NCI-H446 treated with DMSO at 0.1 percent for 48 hours (cell line): ENCODE measurements around the gene FTCDNL1.

ENCODE experiments used
- DNase-seq: peaks from one replicate; lab custom pipeline; 2025; lab: John Stamatoyannopoulos, UW

Gene FTCDNL1

DNA sequence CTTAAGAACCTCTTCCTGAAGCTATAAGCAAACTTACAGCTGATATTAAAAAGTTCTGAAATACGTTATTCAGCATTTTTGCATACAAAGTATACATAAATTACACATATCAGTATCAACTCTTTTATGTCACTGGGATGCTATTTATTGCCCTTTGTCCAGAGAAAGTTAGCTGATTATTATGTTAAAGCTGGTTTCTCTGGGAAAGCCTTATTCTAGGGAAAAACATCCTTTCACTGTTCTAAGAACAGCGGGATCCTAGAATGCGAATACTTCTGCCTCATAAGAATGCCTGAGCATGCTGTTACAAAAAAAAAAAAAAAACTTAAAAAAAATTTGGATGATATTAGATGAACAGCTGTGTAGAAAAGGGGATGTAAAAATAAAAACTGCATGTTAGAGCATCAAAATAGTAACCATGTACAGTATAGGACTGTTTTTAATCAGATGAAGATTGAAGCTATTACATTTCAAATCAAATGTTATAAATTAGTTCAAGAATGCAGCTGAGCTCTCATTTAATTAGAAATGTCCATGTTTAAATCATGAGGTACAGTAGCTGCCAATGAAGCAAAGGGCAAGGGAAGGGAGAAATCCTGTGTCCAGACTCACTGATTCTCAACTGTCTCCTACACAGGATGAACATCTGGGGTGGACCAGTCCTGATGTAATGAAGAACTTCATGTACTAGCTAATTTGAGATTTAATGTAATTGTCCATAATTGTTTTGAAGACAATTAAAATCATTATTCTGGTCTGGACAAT, 8.2 kb downstream of the FTCDNL1 start:
- DNase-seq, result no peak

DNA sequence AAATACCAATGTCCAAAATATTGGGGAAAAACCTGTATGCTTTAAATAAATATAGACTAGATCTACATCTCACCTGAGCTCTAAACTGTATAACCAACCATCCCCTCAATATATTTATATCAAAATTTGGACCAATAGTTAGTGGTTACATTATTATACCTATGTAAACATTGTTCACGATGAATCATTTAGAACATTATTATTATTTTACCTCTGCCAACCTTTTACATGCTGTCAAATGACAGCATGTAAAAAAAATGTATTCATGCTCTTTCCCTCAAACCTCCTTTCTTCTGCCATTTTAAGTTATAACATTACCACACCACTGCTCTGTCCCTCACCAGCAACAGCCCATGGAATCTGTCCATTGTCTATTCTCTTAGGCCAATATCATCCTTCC, 9.6 kb downstream of the FTCDNL1 start:
- no peak for DNase-seq

DNA sequence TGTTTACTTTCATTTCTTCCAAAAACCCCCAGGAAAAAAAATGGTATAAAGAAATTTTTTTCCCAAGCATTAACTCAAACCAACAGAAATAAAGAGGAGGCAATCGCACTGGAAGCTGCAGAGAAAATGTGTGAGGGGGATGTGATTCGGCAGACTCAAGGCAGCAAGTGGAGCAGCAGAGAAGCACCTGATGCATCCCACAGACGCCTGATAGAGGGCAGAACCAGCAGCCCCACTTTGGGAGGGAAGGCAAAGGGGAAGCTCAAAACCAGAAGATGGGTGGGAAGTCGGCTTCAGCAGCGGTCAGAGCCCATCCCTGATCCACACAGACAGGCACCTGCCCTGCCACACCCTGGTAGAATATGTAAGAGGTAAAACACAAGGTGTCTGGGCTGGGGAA, 12.6 kb downstream of the FTCDNL1 start:
- DNase-seq, result no peak

DNA sequence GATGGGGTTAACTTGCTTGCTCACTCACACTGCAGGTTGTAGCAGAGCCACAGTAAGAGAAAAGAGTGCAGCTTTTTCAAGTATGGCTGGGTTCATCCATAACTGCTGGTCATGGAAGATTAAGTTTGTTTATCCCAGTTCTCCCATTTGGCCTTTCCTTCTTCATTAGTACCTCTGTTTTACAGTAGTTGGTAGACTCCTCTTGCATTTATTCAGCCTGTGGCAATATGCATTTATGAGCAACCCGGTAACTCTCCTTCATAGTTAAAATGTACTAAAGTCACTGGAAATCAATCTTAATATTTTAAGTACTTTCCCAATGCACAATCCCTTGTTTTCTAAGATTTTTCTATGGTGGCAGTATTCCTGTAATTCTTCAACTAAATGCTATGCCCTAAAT, 14.0 kb downstream of the FTCDNL1 start:
- DNase-seq, result no peak

DNA sequence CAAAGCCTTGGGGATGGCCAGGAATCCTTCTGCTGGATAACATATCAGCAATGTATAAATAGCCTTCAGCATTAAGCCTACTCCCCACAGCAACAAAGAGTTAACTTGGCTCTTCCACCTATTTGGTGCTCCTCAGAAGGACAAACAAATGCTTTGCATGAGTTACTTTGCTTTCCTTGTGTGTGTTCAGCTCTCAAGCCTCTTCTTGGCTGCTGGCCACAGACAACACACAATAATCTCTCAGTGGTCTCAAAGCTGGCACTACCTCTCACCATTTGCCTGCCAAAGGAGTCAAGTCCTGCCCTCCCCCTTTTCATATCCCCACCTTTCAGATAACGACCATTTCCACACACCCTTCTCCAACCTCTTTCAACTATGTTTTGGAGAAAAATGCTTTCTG, 17.5 kb downstream of the FTCDNL1 start:
- DNase-seq, result no peak

DNA sequence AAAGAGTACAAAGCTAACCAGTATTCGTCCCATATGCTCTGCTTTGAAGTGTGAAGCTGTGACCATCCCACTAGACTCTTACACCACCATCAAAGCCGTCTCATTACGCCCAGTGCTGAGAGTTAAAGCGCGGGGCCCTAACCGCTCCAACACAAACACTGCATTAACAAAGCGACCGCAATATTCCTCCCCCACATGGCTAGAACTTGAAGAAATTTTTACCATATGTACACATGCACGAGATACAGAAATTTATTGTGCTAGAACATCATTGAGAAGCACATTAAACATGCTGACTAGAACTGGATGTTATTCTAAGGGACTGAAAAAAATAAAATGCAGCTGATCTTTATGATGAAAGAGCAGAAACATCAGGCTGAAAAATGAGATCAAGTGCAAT, 20.5 kb downstream of the FTCDNL1 start:
- no peak for DNase-seq

DNA sequence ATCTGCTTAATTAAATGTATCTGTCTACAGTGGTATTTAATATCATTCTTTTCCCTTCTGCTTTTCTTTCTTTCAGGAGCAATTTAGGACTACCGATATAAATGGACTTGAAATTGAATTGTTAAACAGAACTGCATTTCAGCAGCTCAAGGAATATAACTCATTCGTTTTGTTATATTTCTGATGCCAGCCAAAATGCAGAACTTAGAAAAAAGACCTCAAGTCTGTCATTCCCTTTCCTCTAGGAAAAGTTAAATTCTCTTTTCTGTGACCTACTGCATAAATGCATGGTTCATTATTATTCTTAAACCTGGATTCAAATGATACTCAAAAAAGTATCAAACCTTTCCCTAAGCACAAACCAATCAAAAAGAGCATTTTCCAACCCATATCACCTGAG, 21.4 kb downstream of the FTCDNL1 start:
- DNase-seq, result no peak

DNA sequence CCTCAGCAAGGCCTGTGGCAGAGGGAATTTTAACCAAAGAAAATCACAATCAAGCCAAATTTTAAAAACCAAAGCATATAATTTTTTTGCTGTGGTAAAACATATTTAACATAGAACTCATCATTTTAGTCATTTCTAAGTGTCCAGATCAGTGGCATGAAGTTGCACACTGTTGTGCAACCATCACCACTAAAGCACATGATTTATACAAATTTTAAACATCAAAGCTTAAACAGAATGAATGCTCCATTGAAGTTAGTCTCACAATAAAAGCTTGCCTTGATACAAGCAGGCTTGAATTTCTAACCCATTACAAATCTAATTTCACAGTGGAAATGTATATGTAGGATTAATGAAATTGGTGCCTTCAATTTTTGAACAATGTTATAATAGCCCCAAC, 31.2 kb downstream of the FTCDNL1 start:
- DNase-seq, result no peak

DNA sequence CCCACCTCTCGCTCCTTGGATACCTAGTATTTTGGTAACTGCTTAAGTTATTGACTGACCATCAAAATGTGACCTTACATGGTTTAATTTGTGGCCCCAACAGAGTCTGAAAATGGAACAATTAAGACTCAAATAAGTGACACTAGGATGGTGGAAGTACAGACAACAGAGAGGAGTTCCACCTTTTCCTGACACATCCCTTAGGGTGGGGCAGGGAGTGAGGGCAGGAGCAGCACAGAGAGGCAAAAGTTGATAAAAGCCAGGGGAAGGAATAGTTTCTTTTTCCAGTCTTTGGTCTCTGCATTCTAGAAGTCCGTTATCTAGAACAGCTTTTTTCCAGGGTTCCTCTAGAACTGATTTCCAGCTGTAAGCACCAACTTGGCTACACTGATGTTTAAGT, 32.2 kb downstream of the FTCDNL1 start:
- no peak for DNase-seq

DNA sequence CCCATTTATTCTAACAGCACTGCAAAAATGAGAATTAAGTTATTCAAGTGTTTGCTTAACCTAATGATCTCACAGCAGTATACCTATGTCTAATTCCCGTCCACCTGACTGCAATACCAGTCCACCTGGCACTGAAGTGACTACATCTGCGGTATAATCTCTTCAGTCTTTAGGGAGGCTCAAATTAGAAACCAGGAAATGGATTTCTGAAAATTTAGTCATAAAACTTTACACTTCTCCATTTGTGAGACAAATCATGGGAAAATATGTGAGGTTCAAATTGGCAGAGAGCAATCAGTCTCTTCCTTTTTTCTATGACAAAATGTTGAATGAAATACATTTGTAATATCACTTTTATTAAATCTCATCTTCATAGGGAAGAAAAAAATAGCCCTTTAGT, 33.0 kb downstream of the FTCDNL1 start:
- DNase-seq, result no peak

DNA sequence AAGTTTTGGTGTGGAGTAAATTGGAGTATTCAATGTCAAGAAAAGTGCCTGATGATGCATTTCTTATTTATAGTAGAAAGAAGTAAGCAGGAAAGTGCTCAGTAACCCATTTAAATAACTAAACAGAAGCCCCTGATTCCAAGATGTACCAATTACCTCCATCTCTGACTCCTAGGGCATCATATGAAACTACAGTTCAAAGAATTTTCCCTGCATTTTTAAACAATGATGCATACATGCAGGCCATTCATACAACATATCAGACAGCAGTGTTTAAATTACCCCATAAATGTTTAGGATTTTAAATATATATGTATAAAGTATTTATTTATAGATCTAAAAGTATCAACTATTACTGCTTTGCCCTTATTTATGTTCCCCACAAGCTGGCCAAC, 36.2 kb downstream of the FTCDNL1 start:
- DNase-seq, result no peak

DNA sequence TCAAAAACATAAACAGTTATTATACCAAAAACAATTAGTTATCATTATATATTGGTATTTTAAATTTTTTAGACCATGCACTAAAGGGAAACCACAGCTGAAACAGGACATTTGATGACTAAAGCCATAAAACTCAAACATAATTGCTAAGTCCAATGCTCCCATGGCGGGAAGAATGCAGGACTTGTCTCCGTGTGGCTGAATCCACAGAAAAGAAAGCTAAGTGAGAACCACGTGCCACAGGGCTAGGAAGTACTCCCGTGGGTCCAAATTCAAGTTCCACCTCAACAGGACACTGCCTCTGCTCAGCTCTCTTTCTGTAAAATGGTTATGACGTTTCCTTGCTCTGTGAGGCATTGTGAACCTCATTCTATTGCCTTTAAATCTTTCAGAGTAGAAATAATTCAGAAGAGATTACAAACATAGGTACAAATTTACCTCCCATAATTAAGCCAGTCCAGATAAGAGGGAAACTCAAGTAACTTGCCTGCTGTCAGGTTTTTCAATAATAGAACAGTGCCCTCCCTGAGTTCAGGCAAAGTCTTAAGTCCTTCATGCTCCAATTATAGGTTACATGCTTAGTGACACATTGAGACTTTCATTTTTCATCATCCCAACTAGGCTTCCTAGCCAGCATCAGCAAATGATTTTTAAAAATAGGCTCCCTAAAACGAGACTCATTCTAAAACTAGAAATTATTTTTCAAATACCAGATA, 36.7 kb downstream of the FTCDNL1 start:
- DNase-seq, result no peak

DNA sequence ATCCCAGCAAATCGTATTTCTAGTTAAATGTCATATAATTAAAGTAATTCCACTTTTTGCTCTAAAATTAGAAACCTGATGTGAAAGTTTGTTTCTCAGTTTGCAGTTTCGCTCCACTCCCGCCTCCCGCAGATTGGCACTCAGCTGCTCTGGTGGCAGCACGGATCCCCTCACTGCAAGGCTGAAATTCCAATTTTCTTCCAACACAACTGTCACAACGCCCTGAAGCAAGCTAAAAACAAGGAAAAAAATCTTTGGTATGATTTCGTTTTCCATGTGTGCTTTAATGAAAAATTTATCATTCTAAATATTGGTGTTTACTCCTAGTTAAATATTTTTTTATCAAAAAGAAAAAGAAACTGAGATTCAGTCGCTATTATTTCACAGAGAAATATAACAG, 38.5 kb downstream of the FTCDNL1 start:
- no peak for DNase-seq

DNA sequence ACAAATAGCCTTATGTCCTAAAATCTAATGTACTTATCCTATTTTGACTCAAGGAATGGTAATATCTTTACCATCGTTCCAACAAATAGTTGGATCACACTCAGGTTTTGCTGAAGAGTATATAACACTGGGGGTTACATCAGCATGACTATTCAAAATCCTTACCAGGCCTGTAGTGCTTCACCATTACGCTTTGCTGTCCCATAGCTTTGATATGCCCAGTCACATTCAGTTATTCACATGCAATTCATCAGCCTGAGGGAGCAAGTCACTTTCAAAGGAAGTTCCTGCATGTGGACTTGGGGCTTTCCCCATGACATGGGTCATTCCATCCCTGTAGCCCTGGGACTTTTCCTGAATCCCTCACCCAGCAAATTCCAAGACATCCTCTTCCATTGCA, 39.6 kb downstream of the FTCDNL1 start:
- DNase-seq, result no peak

DNA sequence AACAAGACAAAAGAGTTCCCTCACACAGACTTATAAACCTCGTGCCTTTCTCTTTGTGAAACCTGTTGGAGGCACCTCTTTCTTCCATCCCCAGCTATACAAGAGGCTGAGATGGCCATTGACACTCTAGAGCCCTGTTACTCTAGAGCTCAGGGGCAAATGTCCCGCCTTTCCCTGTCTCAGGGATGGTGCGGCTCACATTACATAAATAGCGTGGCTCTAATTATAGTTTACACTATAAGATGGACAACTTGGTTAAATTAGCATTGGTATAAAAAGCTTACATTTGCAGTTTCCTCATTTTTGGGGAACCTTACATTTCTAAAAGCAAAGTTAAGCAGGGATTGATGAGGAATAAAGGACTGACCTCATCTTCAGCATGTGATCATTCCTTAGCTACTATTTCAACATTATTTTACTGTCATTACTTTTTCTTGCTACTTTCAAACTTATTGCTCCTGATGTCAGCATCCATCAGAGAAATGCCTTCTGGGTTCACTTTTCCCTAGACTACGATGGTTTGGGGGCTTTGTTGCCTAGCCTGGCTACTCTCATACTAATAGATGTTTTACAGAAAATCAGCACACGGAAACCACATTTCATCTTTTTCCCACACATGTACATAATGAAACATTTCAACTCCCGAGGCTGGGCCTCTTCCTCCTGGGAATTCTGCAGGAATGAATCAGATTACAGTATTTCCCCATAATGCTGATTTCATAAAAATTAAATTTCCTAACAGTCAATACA, 40.4 kb downstream of the FTCDNL1 start:
- DNase-seq, result no peak

DNA sequence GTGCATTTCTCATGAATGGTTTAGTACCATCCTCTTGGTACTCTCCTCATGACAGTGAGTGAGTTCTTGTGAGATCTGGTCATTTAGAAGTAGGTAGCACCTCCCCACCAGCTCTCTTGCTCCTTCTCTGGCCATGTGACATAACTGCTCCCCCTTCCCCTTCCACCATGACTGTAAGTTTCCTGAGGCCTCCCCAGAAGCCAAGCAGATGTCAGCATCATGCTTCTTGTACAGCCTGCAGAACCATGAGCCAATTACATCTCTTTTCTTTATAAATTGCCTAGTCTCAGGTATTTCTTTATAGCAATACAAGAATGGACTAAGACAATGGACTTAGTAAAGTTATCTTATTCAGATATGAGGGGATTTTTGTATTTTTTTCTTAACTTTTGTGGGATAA, 43.0 kb downstream of the FTCDNL1 start:
- no peak for DNase-seq

DNA sequence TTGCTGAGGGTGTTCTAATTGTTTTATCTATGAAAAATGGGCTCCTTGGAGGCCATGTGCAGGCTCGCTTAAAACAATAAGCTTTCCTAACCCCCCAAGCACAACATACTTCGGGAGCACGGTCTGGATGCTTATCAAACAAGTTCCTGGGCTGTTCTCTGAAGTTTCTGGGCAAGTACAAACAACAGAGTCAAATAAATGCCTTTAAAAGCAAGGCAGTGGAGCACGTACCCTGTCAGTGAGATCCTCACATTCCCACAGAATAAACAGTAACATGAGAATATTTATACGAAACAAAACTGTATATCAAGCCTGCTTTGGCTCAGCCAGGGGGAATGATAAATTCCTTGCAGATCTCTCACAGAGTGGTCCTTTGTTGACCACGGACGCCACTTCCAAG, 44.8 kb downstream of the FTCDNL1 start:
- no peak for DNase-seq

DNA sequence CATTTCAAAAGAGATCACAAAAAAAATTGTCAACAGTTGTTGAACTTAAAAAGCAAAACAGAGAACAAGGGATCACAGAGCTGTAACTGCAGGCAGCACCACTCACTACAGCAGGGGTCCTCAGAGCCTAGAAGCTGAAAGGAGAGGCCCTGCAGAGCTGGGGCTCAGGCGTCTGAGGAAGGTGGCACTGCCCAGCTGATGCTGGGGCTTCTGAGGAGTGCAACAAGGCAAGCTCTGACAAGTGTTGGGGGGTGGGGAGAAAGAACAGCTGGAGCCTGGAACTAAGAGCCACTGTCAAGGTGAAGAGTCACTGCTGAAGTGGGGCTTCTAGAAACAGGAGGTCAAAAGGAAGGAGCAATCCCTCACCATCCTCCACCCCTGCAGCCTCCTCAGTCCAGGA, 46.2 kb downstream of the FTCDNL1 start:
- no peak for DNase-seq

DNA sequence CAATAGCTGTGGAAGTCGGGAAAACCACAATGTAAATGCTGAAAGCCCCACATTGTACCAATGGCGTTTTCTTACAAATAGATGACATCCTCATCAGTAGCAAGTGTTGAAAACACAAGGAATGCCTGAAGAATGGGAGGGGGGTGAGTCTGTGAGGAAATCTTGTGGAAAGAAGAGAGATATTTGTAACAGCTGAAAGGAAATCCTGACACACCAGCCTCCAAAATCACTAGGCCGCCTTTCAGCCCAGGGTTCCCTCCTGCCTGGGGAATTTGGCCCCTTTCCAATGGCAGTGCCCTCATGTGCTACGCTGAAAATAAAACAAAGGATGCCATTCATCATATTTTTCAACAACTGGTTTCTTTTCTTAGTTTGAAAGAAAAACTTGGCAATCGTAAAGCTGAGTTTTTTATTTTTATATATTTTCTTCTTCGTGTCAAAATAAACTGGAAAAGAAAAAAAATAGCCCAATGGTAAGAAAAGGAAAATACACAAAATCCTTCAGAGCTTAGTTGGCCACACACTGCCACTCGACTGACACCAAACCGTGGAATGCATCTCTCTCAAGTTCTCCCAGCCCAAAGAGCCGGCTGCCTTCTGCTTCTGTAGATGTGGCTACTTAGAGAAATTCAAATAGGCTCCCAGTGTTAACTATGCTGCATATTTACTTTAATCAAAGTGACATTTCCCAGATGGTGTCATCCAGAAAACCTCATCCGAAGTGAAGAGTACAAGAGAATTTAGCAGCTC, 52.0 kb downstream of the FTCDNL1 start:
- DNase-seq, result no peak

DNA sequence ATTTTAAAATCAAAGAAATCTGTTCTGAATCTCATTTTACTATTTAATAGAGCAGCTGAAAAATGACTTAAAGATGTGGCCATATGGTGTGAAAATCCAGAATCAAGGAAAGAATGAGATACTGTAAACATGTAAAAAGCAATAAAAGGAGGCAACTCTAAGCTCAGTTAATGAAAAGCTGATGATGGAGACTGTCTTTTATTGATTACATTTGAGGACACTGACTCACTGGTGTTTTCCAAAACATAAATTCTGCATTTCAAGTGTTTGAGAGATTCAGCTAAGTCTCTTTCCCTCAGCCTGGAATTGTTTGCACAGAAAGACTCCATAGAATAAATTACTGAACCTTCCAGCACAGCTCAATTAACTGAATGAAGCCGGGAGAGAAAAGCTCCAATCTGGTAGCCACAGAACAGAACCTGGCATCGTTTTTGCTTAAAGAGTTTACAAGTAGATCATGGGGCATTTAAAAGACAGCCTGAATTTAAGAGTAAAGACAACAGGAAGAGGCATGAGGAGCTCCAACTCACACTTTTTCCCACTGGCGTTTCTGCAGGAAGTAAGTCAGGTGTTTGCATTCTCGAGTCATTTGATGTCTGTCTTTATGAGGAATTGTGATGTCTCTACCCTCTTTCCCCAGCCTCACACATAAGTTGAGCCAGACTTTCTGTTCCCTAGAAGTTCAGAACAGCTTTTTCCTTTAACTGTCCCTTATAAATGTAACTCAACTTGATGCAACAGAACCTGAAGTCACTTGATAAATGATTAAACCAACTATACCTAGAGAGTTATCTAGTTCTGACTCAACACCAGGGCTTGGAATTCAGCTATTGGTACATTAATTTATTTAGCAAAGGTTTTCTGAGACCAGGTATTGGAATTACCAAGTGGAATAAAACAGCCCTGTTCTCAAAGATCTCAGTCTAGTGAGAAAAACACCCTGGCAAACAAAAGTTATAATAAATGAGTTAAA, 53.3 kb downstream of the FTCDNL1 start:
- no peak for DNase-seq

DNA sequence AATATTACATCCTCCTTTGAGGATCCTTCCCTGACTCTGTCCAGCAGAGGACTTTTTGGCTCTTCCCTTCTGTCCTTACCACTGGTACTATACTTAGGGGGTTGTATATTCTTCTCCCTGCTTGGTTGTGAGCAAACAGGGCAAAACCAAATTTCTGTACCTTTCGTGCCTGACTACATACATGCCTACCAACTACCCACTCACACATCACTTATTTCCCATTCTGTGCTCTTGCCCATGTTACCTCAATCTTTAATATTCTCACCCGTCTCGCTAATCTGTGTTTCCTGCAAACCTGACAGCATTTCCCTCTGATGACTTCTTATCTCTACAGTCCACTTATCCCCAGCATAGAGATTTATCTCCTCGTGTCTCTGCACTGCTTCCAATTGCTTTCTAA, 58.6 kb downstream of the FTCDNL1 start:
- DNase-seq, result no peak
